SIG-M5 (cell line): Measurements from ENCODE around the gene KRT10.

Source experiments
- DNase-seq: peaks from one replicate; lab custom pipeline; 2025; lab: John Stamatoyannopoulos, UW

KRT10 gene

DNA sequence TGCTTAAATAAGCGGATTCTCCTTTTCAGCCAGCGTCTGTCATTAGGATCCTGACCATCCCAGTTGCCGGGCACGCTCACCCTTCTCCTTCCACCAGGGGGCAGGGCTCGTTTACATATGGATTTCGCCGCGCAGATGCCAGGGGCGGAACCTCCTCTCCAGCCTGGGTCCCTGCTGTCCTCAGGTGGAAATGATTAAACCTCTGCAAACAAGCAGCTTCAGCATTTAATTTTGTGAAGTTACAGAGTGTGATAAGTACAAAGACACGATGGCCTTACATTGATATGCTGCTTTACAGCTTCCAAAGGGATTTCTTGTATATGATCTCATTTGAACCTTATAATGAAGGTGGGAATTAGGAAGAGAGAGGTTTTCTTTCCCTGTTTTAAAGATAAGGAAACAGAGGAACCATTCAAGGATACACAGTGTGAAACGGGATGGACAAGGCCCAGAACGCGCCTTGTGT, 18.8 kb downstream of the KRT10 start:
- no peak for DNase-seq

DNA sequence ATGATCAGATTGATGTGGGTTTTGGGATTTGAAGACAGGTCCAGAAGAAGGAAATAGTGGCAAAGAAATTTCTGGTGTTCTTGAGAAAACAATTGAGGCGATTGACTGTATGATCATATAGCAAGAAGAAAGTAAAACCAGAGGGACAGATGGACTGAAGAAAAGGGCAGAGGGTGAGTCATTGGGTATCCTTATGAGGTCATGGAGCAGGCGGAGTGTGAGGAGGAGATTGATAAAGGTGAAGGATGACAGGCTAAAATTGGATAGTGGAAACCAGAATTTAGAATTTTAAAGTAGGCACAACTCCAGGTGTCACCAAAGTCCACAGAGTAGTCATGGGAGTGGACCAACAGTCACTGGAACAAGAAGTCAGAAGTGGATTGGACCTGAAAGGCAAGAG, 21.3 kb downstream of the KRT10 start:
- DNase-seq, result no peak

DNA sequence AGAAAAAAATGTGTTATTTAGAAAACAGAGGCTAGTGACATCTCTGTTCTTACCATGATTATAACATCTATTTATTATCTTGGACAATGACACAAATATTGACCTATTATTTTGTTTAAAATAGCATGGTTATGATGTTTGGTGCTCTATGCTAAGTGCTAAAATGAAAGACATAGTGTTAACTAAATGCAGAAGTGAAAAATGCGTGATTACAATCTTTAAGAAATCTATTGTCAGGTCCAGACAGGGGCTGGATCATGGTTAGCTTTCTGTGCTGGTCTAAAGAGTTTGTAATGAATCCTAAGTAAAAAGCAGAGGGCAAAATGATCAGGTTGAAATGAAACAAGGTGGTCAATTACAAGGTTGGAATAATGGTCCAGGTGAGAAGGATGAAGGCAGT, 22.0 kb downstream of the KRT10 start:
- DNase-seq, result no peak

DNA sequence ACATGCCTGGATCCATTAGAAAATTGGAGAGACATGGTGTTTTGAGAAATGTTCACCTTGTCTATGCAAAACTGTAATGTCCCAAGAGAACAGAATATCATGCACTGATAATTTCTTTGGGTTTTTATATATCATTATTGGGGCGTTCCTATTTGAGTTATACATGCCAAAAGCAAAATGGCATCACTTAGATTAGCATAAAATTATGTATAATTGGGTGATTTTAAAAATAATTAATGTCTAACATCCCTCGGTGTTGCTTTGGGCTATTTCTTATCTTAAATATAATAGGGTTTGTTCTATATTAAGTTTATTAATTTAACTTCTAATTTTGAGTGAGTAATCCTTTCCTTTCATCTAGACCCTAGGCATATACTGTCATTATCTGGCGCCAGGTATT, 22.6 kb downstream of the KRT10 start, which contains the start of gene KRT28:
Gene KRT28, minus strand, starts transcription at position 101 of the 400 bp plus-strand sequence. Its CDS starts 66 bp downstream, at position 35.
- DNase-seq, result no peak

DNA sequence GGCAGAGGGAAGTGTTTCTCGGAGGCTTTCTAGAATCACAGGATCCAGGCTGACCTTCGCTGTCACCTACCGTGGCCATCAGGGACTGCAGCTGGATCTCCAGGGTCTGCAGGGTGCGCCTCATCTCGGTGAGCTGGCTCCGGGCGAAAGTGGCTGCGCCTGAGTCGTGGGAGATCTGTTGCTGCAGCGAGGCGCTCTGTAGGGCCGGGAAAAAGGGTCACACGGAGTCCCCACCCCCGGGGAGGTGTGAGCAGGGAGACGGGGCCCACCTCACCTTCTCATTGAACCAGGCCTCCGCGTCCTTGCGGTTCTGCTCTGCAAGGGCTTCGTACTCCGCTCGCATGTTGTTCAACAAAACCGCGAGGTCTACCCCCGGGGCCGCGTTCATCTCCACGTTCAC, 25.6 kb downstream of the KRT10 start:
- DNase-seq, result no peak

DNA sequence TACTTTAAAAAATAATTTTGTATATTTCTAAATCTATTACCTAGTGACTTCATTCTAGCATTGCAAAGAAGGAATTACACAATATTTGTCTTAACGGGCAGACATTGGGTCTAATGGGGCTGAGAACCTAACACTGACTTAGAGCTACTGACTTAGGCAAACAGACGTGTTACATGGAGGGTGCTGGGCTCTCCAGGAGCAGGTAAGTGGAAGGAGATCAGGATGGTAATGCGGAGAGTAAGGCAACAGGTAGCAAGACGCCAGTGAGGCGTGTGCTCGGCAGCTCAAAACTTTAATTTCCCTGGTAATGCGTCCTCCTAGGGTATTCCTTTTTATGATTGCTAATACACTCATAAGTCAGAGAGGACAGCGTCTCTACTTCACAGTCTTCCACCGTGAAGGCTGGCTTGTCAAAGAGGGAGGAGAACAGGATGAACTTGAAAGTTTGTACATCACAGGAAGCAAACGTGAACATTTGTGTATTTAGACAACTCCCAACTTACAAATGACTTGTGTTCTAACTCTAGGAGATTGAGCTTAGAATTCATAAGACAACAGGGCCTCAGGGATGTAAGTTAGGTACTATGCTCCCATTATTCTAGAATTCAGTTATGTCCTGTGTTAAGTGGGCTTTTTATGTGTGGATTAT, 27.3 kb downstream of the KRT10 start:
- no peak for DNase-seq

DNA sequence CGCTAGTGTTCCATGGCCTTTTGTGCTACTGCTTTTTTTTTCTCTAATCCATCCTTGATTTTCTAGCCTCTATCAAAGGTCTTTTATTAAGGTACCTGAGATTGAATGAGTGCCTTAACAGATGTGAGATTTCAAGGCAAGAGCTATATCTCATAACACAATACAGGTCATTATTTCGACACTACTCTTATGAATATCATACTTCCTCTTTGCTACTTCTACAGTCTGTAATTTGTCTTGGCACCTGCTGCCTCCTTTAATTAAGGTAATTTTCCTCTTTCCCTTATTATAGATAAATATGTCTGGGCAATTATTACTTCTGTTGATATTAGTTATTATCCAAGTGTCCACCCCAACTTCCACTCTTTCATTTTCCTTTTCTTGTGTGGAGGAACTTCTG, 27.9 kb downstream of the KRT10 start:
- DNase-seq, result no peak

DNA sequence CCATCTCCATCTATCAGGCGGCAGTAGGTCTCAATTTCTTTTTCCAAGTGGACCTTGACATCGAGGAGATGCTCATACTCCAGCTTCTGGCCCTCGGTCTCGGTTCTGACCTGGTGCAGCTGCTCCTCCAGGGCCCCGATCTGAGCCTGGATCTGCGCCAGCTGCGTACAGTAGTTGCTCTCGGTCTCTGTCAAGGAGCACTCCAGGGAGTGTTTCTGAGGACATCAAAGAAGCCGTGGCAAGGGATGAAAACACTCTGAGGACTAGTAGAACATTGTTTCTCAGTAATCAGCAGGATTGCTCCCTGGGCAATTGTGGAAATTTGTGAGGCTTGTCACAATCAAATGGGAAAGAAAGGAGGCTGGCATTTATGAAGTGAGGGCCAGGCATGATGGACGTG, 28.6 kb downstream of the KRT10 start:
- DNase-seq, result no peak

DNA sequence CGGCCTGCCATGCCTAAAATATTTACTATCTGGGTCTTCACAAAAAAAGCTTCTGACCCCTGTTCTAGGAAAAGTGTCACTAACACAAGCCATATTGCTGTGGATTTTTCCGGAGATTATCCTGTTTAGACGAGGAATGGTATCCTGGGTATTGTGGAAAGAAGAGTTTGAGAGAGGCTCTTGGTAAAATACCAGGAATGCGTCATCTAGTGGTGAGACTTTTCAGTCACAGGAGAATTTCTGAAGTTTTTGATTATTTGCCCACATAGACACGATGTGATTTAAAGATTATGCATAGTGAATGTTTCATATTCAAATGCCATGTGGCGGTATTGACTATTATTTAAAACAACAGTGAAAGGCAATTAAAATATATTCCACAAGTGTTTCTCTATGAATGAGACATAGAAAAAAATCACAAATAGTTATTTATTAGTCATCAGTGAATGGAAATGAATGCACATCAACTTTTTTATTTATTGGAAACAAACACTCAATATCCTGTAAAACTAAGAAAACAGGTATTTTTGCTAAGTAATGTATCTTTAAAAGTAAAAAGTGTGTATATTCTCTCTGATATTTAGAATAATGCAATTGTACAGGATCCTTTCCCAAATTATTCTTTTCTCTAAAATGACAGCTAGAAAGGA, 30.5 kb downstream of the KRT10 start:
- no peak for DNase-seq

DNA sequence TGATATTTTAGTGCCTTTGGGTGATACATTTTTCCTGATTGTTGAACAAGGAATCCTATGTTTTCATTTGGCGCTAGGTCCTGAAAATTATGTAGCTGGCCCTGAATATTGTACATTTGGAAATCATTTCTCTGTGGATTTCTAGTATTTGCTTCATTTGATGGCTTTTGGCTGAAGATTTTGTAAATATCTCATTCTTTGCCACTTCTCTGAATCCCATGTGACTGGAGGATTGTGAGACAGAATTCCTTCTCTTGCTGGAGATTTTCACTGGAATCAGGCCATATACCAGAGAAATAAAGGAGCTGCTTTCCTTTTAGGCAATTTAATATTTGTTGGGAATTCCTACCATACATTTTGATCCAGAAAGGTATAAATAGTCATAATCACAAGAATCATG, 31.3 kb downstream of the KRT10 start:
- DNase-seq, result no peak

DNA sequence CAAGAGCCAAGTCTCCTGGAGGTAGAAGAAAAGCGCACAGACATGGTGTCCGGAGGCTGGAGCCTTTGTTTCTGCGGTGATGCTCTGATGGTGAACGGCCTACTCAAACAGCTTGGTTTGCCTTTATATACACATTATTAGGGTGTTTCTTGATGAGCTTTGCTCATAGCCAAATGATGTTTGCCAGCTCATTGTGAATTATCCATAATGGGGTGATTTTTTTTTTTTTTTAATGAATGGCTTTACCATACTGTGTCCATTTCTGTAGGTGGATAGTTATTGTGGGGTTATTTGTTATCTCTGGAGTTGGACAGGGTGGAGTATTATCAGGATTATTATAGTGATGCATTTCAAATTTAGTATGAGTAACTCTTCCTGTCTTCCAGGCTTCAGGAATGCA, 40.0 kb downstream of the KRT10 start, which contains the start of gene KRT27:
Gene KRT27, minus strand, starts transcription at position 101 of the 400 bp plus-strand sequence. Its CDS starts 57 bp downstream, at position 44.
- no peak for DNase-seq

DNA sequence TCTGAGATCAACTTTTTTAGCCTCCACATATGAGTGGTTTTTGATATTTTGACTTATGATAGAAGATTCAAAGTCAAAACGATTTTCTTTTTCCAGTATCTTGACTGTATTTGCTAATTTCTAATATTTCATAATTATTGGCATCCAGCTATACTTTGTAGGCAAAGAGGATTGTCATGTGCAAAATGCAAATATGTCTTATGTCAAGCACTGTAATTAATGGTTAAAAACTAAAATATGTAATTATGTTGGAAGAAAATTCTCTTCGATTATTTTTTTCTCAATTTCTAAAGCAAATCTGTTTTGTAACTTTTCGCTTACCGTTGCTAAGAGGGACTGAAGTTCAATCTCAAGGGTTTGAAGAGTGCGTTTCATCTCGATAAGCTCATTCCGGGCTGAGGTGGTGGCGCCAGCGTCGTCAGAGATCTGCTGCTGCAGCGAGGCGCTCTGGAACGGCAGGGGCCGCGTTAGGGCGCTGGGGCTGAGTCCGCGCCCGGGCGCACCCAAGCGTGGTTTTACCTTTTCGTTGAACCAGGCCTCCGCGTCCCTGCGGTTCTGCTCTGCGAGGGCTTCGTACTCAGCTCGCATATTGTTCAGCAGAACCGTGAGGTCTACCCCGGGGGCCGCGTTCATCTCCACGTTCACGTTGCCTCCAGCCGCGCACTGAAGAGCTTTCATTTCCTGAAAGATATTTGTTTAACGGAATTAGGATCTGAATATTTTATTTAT, 43.1 kb downstream of the KRT10 start:
- no peak for DNase-seq

DNA sequence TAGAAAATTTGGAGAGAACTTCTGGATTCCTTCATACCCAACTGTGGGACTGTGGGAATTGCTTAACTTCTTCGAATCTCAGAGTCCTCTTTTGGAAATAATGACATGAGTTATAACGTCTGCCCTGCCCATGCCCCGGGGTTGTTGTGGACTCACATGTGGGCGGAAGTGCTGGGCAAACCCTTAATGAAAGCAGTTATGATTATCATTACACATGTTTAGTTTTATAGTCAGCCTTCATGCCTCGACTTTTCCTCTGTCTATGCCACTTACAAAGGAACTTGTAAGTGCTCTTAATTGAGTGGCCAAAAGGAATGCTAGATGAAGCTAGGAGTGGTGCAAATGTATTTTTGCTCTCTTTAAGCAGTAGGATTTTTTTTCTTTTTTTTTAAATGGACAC, 44.0 kb downstream of the KRT10 start:
- DNase-seq, result no peak

DNA sequence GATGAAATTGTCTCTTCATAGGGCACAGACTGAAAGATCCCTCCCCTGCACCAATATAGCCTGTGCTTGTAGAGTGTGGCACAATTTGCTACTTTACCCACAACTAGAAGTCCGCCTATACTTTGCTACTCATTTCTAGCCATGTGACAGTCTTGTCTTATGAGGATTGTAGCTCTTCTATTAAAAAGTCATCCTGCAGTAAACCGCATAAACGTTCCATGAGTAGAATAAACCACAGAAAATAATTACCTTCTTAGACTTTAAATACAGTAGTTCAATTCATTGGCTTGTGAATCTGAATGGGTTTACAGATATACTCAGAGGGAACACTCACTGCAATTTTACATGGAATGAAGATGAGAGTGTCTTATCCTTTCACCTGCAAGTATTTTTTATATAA, 44.4 kb downstream of the KRT10 start:
- DNase-seq, result no peak

DNA sequence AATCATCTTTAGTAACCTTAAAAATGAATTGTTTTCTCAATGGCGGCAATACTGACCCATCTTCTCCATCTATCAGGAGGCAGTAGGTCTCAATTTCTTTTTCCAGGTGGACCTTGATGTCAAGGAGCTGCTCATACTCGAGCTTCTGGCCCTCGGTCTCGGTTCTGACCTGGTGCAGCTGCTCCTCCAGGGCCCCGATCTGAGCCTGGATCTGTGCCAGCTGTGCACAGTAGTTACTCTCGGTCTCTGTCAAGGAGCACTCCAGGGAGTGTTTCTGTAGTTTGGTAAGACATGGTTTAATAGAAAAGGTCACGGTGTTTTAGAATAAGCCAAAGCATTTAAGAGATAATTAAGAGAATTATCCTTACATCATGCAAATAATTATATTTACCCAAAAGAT, 45.0 kb downstream of the KRT10 start:
- no peak for DNase-seq

DNA sequence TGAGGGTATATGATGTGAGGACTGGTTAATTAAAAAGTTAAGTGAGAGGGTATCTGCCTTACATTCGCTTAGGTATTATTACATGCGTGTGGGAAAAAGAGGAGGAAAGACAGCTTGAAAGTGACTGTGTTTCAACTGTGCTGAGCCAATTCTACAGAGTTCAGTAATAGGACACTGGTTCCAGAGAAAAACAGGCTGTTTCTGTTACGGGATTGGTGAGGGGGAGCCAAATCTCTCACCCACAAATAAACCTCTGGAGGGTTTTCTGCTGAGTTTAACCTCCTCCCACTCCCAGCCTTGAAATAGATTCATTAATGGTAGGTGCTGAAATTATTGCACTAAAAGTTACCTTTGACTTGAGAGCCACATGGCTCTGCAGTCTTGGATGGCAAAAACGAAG, 46.5 kb downstream of the KRT10 start:
- no peak for DNase-seq

DNA sequence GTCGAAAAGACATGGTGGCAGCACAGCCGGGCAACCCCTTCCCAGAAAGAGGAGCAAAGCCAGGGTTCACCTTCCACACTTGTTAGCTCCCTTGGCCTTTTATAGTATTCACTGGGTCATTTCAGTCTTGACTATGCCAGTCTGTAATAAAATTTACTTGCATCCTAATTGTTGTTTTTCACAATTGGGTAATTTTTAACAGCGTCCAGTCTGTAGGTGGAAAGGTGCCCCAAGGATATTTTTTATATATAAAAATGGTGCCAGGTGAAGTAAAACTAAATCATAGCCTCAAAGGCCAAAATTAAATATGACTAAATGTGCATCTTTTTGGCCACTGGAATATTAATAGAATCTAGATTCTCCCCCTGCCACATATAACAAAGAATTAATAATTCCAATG, 50.3 kb downstream of the KRT10 start, which contains the start of gene KRT26:
Gene KRT26, minus strand, starts transcription at position 101 of the 400 bp plus-strand sequence. Its CDS starts 88 bp downstream, at position 13.
- no peak for DNase-seq
